ENCODE results near the gene PIK3R6. TPM values are rescaled to one million over a fixed set of nuclear protein-coding genes. Genes with fewer than 3 reads are reported as not detected.
"Not testable (repeated sequence)": the region's sequence is repeated elsewhere in the genome, so short reads cannot be mapped to it uniquely, and the experiment has no call there.

PIK3R6 gene
- total RNA-seq, 1 donor: not detected

- no peak for TF ChIP-seq CTCF (IDR thresholded peaks at IDR 0.05; ENCODE audit: insufficient read depth, low read length)
- no peak for DNase-seq (ENCODE audit: low read depth)
- H3K4me3 ChIP-seq (ENCODE audit: low read depth, low read length): no peak overlapping the region
Measured at GRCh38 chr17:8820311-8821010, 47.0 kb downstream of the PIK3R6 start.

GRCh38 chr17:8818654-8819330 is 48.7 kb downstream of the PIK3R6 start:
- no peak overlapping the region for H3K4me3 ChIP-seq (ENCODE audit: low read depth, low read length)
- no peak for TF ChIP-seq CTCF (IDR thresholded peaks at IDR 0.05; ENCODE audit: insufficient read depth, low read length)
- no peak for DNase-seq (ENCODE audit: low read depth)

GRCh38 chr17:8818047-8818446 is 49.4 kb downstream of the PIK3R6 start:
- no peak for TF ChIP-seq CTCF (IDR thresholded peaks at IDR 0.05; ENCODE audit: insufficient read depth, low read length)
- no peak overlapping the region for H3K4me3 ChIP-seq (ENCODE audit: low read depth, low read length)

GRCh38 chr17:8806926-8807550 is 60.4 kb downstream of the PIK3R6 start:
- no peak overlapping the region for H3K4me3 ChIP-seq (ENCODE audit: low read depth, low read length)
- DNase-seq (ENCODE audit: low read depth): no peak
- no peak for TF ChIP-seq CTCF (IDR thresholded peaks at IDR 0.05; ENCODE audit: insufficient read depth, low read length)

More at GRCh38 chr17:8818047-8818446, 49.4 kb downstream of the PIK3R6 start:
- DNase-seq (ENCODE audit: low read depth): no peak

GRCh38 chr17:8806253-8806925 is 61.1 kb downstream of the PIK3R6 start:
- no peak for DNase-seq (ENCODE audit: low read depth)
- no peak for TF ChIP-seq CTCF (IDR thresholded peaks at IDR 0.05; ENCODE audit: insufficient read depth, low read length)

GRCh38 chr17:8805396-8805795 is 62.1 kb downstream of the PIK3R6 start:
- not testable (repeated sequence) for DNase-seq (ENCODE audit: low read depth); H3K4me3 ChIP-seq (ENCODE audit: low read depth, low read length)

More at GRCh38 chr17:8806253-8806925, 61.1 kb downstream of the PIK3R6 start:
- no peak overlapping the region for H3K4me3 ChIP-seq (ENCODE audit: low read depth, low read length)
